K562 (cell line): ENCODE data around the gene PNCK. TPM values are rescaled to one million over a fixed set of nuclear protein-coding genes. Genes with fewer than 3 reads are reported as not detected.

ENCODE experiments used
- BHLHE40 ChIP-seq: IDR thresholded peaks from 2 replicates; pipeline ENCODE4 v1.6.1; 2011; ENCODE audit warnings: low read length, improper control_type of control experiment
- DPF2 ChIP-seq: fragments of 450-650 bp; IDR thresholded peaks from 2 replicates; pipeline ENCODE4 v1.6.1; 2016
- EGR1 ChIP-seq: fragments of 450-650 bp; conservative IDR thresholded peaks from 2 replicates; pipeline ENCODE4 v1.6.1; 2017; ENCODE audit warnings: mild to moderate bottlenecking
- MBD1 ChIP-seq: fragments of 250-450 bp; sonication (Bioruptor Pico); IDR thresholded peaks from 2 replicates; pipeline ENCODE4 v1.8.0; 2022; ENCODE audit warnings: inconsistent platforms
- PPARD ChIP-seq: fragments of 250-450 bp; sonication (Bioruptor Pico); IDR thresholded peaks from 2 replicates; pipeline ENCODE4 v1.8.0; 2022; ENCODE audit warnings: inconsistent platforms, mild to moderate bottlenecking, moderate library complexity
- SPI1 ChIP-seq: IDR thresholded peaks from 2 replicates; pipeline ENCODE4 v1.6.1; 2011; ENCODE audit warnings: low read depth, low read length, control low read depth, borderline replicate concordance
- ZBTB26 ChIP-seq: fragments of 450-650 bp; formaldehyde crosslinking; IDR thresholded peaks from 2 replicates; pipeline ENCODE4 v1.4.0; 2022; ENCODE audit warnings: missing genetic modification characterization
- ZNF277 ChIP-seq: fragments of 250-450 bp; sonication (Bioruptor Pico); IDR thresholded peaks from 2 replicates; pipeline ENCODE4 v1.8.0; 2022; ENCODE audit warnings: inconsistent platforms, mild to moderate bottlenecking, moderate library complexity, borderline replicate concordance
- ZNF444 ChIP-seq: fragments of 250-450 bp; sonication (Bioruptor Pico); IDR thresholded peaks from 2 replicates; pipeline ENCODE4 v1.4.0; 2020; ENCODE audit warnings: mild to moderate bottlenecking, moderate library complexity
- polyA plus RNA-seq, 8 experiments: library from polyadenylated mRNA; depleted of rRNA in 4 of 8; stranded (reverse) in 5 of 8; unstranded in 3 of 8; fragments of >200 nt; fragmentation: Nextera tagmentation in 2 of 8; fragmentation: Illumina TruSeq in 1 of 8; extraction: Ambion mirVana in 2 of 8; extraction: Trizol in 1 of 8; gene quantifications; 2 replicates each; pipeline versions ENCODE4 v1.2.1 to v1.2.3, GENCODE V29; 2011 to 2014; ENCODE audit warnings: inconsistent platforms in 1 of 8, missing spikeins in 1 of 8
- total RNA-seq, 7 experiments: library from RNA; depleted of rRNA in 6 of 7; stranded (reverse); fragments of >200 nt in 6 of 7; fragmentation: Illumina TruSeq in 2 of 7; extraction: Trizol in 2 of 7; gene quantifications; 2 replicates each; pipeline versions ENCODE4 v1.2.1 to v1.2.3, GENCODE V29; 2011 to 2021; ENCODE audit warnings: low replicate concordance in 1 of 7
- TF ChIP-seq, protein P1 (sequence below): fragments of 450-650 bp; formaldehyde crosslinking; IDR thresholded peaks from 2 replicates; pipeline ENCODE4 v1.4.0; 2022; ENCODE audit warnings: missing genetic modification characterization

PNCK gene
- total and polyA plus RNA-seq, 9 of the 15 experiments (the other 6 are each of a cell fraction or from before 2014, with no cell fraction given): 0.13 to 7.5 (median 1.2) TPM; not detected in 1

DNA sequence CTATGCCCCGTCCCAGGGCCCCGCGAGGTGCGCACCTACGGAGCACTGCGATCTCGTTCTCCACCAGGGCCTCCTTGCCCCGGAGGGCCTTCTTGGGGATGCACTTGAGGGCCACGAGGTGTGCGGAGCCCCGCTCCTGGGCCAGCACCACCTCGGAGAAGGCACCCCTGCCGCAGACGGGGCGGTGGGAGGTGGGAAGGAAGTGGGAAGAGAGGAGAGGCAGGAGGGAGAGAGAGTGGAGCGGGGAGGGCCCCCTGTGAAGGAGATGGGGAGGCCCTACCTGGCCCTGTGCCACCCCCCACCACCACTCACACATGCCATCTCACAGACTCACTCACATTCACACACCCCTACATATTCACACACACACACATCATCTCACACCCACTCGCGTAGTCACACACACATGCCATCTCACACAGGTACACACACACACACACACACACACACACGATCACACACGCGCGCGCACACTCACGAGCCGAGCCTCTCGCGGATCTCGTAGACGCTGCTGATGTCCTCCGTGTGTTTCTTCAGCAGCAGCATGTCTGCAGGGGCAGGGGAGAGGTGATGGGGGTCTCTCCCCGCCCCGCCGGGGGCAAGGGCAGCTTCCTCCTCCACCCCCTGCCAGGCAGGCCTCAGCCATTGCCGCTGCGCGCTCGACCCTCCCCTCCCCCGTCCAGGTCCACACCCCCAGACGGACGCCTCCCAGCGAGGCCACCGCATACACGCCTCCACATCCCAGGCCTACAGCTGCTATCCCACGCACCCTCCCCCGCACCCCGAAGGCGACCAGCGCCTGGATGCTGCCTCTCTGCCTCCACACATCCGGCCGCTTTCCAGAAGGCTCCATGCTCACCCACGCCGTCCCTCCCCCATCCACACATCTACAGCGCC, 834 bp downstream of the PNCK start (continued):
- TF ChIP-seq ZNF277 (CRISPR knock-in tag) (no peak), SPI1 (no peak), EGR1 (peak; percentile 94), MBD1 (peak; percentile 73; the same call in 1 of the 2 replicates), BHLHE40 (0 out of 2 replicates have a peak, but pooled peaks have one; percentile 28), ZNF444 (CRISPR knock-in tag) (no peak), ZBTB26 (CRISPR knock-in tag) (0 out of 2 replicates have a peak, but pooled peaks have one; percentile 48), PPARD (CRISPR knock-in tag) (no peak), DPF2 (peak; percentile 20; the same call in 1 of the 2 replicates)
- TF ChIP-seq, protein P1, sequence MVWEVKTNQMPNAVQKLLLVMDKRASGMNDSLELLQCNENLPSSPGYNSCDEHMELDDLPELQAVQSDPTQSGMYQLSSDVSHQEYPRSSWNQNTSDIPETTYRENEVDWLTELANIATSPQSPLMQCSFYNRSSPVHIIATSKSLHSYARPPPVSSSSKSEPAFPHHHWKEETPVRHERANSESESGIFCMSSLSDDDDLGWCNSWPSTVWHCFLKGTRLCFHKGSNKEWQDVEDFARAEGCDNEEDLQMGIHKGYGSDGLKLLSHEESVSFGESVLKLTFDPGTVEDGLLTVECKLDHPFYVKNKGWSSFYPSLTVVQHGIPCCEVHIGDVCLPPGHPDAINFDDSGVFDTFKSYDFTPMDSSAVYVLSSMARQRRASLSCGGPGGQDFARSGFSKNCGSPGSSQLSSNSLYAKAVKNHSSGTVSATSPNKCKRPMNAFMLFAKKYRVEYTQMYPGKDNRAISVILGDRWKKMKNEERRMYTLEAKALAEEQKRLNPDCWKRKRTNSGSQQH (CRISPR knock-in tag): peak; percentile 11; the same call in 1 of the 2 replicates
